ENCODE results near the gene OBSCN.

- TF ChIP-seq POLR2A (IDR thresholded peaks at IDR 0.05) (no peak), POLR2AphosphoS5 (IDR thresholded peaks at IDR 0.05) (no peak)
- TF ChIP-seq, protein P1, sequence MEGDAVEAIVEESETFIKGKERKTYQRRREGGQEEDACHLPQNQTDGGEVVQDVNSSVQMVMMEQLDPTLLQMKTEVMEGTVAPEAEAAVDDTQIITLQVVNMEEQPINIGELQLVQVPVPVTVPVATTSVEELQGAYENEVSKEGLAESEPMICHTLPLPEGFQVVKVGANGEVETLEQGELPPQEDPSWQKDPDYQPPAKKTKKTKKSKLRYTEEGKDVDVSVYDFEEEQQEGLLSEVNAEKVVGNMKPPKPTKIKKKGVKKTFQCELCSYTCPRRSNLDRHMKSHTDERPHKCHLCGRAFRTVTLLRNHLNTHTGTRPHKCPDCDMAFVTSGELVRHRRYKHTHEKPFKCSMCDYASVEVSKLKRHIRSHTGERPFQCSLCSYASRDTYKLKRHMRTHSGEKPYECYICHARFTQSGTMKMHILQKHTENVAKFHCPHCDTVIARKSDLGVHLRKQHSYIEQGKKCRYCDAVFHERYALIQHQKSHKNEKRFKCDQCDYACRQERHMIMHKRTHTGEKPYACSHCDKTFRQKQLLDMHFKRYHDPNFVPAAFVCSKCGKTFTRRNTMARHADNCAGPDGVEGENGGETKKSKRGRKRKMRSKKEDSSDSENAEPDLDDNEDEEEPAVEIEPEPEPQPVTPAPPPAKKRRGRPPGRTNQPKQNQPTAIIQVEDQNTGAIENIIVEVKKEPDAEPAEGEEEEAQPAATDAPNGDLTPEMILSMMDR (IDR thresholded peaks at IDR 0.05) = no peak
These were observed 168.4 kb downstream of the OBSCN start for GRCh38 chr1:228376262-228376628.

Data from prostate gland (tissue), 2 donors.